ENCODE results near the gene STK24. TPM values are rescaled to one million over a fixed set of nuclear protein-coding genes. Genes with fewer than 3 reads are reported as not detected.

The STK24 gene
- total RNA-seq, 1 experiment from 2014 or later: 82.1 TPM

DNA sequence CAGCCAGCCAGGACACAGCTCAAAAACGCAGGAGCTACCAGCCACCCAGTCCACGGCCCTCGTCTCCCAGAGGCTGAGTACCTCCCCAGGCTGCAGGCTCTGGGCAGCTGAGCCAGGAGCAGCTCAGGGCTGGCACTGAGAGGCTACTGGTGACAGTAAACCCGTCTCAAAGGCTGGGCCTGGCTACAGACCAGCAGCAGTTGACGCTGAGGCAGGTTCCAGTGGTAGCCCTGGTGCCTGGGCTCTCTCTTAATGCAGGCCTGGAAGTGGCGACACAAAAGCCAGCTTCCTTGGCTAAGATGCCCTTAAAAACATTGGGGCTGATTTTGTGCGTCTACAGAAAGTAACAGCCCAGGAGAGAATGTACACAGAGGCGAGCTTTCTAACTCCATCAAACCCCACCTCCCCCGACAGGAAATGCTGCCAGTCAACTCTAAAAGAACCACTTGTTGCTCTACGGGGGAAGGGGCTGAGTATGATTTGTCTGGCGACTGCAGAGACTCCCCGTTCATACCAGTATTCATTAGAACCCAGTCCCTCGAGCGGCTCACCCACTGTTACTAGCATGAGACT, 126.3 kb downstream of the STK24 start:
- H3K9me3 ChIP-seq: no peaks in the 10 kb centered on the region
- H3K36me3 ChIP-seq: peaks cover 49% of the 10 kb centered on the region
- no peak overlapping the region for H3K4me3 ChIP-seq
- H3K27me3 ChIP-seq: no peaks in the 10 kb centered on the region
- no peak for DNase-seq

- H3K9me3 ChIP-seq: no peaks in the 10 kb centered on the region
- DNase-seq: no peak
- H3K4me3 ChIP-seq: no peak overlapping the region
- H3K27me3 ChIP-seq: no peaks in the 10 kb centered on the region
- peaks cover 50% of the 10 kb centered on the region for H3K36me3 ChIP-seq
Observed at GRCh38 chr13:98450026-98450425, 126.9 kb downstream of the STK24 start.

DNA sequence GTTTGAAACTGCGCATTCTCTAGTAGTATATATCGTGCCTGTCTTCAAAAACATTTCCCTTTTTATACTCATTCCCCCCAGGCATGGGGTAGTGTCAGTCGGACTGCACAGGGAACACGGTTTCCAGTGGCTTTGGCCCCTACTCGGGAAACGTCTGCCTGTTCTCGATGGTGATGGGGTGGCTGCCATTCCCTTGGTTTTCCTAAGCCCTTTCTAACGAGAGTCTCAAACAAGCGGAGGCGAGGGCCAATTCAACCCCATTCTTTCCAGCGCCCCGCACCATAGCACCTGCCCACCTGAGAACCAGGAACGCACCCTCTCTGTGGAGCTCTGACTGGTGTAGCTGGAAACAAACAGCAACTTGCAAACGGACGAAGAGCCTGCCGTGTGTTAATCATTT, 127.6 kb downstream of the STK24 start:
- no peaks in the 10 kb centered on the region for H3K27me3 ChIP-seq
- H3K9me3 ChIP-seq: no peaks in the 10 kb centered on the region
- no peak for DNase-seq
- H3K36me3 ChIP-seq: peaks cover 52% of the 10 kb centered on the region
- H3K4me3 ChIP-seq: no peak overlapping the region

GRCh38 chr13:98448642-98448928, 128.3 kb downstream of the STK24 start:
- no peak for DNase-seq
- Histone ChIP-seq H3K9me3 (no peaks in the 10 kb centered on the region), H3K27me3 (no peaks in the 10 kb centered on the region), H3K36me3 (peaks cover 56% of the 10 kb centered on the region), H3K4me3 (no peak overlapping the region)

GRCh38 chr13:98447881-98448641, 128.8 kb downstream of the STK24 start:
- H3K27me3 ChIP-seq: no peaks in the 10 kb centered on the region
- H3K9me3 ChIP-seq: no peaks in the 10 kb centered on the region
- peaks cover 51% of the 10 kb centered on the region for H3K36me3 ChIP-seq
- DNase-seq: no peak
- no peak overlapping the region for H3K4me3 ChIP-seq

DNA sequence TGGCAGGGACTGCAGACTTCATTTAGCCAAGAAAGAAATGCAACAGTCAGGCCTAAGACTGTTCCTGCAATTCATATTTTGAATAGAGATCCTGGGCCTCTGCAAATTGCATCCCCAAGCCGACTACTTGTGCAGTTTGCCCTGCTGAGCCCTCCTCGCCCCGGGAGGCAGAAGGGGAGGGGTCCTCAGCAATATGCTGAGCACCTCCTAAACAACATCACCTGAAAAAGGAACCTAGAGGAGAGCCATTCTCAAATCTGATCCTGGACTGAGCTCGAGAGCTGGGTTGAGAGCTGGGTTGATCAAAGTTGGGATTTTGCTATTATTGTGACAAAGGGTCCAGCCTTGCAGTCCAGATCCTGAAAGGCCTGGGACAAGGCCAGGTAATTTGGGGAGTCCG, 129.8 kb downstream of the STK24 start:
- Histone ChIP-seq H3K36me3 (peaks cover 42% of the 10 kb centered on the region), H3K27me3 (no peaks in the 10 kb centered on the region), H3K9me3 (no peaks in the 10 kb centered on the region), H3K4me3 (no peak overlapping the region)
- no peak for DNase-seq

DNA sequence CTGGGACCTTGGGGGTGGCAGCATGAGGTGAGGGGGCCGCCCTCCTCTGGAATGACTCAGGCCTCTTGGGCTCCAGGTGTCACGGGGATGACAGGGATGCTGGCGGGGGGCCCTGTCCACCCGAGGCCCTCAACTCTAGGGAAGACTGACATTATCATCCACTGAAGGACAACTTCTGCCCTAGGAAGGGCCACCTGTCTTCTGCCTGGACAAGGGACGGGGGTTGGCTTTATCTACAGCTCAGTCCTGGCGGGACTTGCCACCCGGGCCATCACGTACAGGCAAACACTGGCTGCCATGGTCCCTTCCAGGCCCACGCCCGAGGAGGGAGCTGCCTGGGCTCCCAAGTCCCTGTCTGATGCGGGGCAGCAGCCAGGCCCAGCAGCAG, 130.7 kb downstream of the STK24 start:
- H3K9me3 ChIP-seq: no peaks in the 10 kb centered on the region
- no peak overlapping the region for H3K4me3 ChIP-seq
- peaks cover 33% of the 10 kb centered on the region for H3K36me3 ChIP-seq
- no peak for DNase-seq
- H3K27me3 ChIP-seq: no peaks in the 10 kb centered on the region

DNA sequence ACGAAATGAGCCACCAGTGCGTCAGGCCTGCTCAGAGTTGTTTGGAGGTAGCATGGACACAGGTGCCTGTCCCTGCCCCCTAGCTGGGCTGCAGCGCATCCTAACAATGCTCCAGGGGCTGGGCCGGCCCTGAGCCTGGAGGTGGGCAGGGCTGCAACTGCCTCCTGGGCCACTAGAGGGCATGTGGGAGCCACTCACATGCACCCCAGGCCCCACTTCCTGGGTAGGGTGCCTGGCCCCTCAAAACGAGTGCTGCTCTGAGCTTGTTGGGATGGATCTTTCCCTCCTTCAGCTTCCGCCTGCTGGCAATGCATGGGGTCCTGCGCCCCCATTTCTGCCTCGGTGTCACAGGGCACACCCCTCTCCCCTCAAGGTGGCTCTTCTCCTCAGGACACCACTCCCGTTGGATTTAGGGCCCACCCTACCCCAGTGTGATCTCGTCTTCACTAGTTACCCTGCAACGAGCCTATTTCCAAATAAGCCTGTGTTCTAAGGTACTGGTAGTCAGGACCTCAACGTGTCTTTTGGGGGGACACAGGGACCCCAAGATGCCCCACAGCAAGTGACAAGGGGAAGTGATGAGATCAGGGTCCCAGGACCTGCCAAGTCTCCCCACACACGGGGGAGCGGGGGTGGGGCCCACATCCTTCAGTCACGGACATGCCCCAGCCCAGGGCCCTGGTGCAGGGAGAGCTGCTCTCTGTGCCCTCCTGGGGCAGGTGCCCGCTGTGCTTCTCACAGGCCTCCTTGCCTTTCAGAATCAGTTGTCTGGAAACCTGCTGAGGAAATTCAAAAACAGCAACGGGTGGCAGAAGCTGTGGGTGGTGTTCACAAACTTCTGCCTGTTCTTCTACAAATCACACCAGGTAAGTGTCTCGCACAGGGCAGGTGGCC, 131.3 kb downstream of the STK24 start:
- DNase-seq: peak; percentile 61
- Histone ChIP-seq H3K36me3 (peaks cover 31% of the 10 kb centered on the region), H3K9me3 (no peaks in the 10 kb centered on the region), H3K27me3 (no peaks in the 10 kb centered on the region), H3K4me3 (no peak overlapping the region)

DNA sequence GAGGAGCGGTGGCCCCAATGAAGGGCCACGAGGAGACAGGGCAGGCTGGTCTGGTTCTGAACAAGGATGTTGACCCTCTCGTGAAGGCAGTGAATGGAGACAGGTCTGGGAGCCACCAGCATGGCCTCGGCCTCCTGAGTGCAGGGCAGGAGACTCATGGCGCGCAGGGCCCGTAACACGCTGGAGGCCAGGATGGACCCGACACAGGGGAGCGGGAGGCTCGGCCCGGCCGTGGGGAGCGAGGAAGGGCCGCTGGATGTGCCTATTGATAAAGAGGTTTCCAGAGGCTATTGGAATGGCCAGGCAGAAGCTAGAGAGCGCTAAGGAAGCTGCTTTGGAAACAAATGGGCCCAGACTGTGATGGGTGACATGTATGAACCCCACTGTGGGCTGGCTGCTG, 132.5 kb downstream of the STK24 start:
- no peak for DNase-seq
- no peaks in the 10 kb centered on the region for H3K9me3 ChIP-seq
- no peak overlapping the region for H3K4me3 ChIP-seq
- H3K36me3 ChIP-seq: peaks cover 25% of the 10 kb centered on the region
- H3K27me3 ChIP-seq: no peaks in the 10 kb centered on the region

DNA sequence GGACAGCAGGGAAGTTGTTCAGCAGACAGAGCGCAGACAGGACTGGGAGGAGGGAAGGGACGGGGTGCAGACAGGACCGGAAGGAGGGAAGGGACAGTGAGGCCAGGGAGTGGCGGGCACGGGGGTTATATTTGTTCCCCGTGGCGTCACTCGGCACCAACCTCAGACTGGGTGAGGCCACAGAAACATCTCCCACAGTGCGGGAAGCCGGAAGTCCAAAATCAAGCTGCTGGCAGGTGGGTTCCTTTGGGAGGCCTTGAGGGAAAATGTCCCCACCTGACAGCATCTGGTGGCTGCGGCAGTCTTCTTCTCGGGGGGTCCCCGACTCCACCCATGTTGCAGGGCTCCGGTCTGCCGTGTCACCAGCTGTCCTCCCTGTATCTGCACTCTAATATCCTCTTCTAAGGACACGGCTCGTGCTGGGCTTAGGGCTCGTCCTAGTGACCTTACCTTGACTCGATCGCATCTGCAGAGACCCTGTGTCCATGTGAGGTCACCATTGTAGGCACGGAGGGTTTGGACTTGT, 133.0 kb downstream of the STK24 start:
- Histone ChIP-seq H3K36me3 (peaks cover 22% of the 10 kb centered on the region), H3K27me3 (no peaks in the 10 kb centered on the region), H3K4me3 (no peak overlapping the region), H3K9me3 (no peaks in the 10 kb centered on the region)
- DNase-seq: no peak

GRCh38 chr13:98443329-98443728, 133.6 kb downstream of the STK24 start:
- Histone ChIP-seq H3K4me3 (no peak overlapping the region), H3K9me3 (no peaks in the 10 kb centered on the region), H3K27me3 (no peaks in the 10 kb centered on the region), H3K36me3 (peaks cover 19% of the 10 kb centered on the region)
- DNase-seq: peak; percentile 90

DNA sequence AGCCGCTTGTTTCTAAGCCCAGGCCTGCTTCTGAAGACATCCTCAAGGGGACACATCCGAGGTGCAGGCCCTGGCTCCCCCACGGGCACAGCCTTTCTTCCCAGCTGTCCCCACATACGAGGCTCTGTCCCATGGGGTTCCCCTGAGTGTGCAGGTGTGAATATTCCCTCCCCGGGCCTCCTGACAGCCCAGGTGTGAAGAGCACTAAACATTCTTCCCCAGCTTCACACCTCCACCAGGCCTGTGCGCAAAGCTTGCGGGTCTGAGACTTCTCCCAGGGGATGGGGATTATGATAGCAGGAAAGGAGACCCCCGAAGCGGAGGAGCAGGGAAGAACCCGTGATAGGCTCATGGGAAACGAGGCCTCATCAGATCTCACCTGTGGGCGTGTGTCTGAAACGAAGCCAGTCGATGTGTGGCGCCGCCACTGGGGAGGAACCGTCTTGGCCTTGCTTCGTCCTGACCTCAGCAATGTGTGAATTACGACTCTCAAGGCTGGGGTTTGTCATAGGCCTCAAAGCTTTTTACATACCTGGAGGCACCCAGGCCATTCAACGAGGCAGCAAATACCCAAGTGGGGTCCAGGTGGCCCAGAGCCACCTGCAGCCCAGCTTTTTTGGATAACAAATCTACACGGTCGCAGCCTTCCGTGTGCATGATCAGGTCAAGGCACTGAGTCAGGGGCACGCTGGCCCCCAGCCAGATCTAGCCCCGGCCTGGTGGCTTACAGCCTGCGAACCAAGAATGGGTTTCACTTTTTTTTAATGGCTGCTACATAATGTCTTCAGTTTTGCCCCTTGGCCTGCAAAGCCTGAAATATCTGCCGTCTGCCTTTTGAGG, 134.3 kb downstream of the STK24 start:
- DNase-seq: no peak
- peaks cover 18% of the 10 kb centered on the region for H3K36me3 ChIP-seq
- H3K9me3 ChIP-seq: no peaks in the 10 kb centered on the region

DNA sequence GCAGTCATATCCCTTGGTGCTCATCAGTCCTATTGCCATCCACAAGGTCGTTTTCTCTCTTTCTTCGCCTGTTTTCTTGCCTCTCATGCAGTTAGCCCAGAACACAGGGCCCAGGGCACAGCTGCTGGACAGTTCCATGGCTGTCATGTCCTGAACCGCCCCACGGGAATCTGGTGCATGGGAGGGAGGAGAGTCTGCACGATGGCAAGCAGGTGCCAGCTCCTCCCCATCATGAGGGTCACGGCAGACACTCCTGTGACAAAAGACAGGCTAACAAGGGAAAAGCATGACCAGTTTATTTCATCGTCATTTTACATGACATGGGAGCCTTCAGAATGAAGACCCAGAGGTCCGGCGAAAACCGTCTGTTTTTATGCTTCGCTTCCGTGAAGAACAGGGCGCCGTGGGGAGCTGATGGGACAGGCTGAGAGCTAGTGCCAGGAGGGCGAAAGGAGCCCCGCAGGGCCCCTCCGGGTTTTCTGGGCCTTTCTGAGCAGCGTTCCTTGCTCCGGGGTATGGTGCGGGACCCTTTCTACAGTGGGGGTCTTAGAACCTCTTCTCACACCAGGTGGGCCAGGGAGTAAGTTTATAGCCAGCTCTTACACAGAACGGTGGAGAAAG, 135.7 kb downstream of the STK24 start:
- peaks cover 15% of the 10 kb centered on the region for H3K36me3 ChIP-seq
- H3K9me3 ChIP-seq: no peaks in the 10 kb centered on the region
- DNase-seq: no peak
- no peaks in the 10 kb centered on the region for H3K27me3 ChIP-seq
- H3K4me3 ChIP-seq: no peak overlapping the region

More for the DNA sequence above, 134.3 kb downstream of the STK24 start:
- no peak overlapping the region for H3K4me3 ChIP-seq
- no peaks in the 10 kb centered on the region for H3K27me3 ChIP-seq

DNA sequence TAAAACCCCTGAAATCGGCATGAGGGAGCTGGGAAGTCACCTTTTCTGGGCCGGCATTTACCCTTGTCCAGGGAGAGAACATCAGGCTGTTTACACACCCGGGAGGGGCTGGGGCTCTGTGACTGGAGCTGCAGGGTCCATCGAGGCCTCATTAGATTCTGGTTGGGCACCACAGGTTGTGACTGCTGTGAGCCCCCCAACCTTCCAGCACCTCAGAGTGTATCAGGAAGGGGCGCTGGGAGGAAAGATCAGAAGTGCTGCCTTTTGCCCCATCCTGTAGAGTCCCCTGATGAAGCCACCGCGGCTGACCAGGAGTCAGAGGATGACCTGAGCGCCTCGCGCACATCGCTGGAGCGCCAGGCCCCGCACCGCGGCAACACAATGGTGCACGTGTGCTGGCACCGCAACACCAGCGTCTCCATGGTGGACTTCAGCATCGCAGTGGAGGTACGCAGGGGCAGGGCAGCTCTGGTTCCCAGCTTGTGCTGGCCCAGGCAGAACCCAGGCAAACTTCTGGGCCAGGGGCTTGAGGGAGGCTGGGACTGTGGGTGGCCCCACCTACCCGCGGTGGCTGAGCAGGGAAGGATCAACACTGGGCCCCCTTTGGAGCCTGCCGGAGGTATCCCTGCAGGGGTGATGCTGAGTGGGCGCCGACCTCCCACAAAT, 136.4 kb downstream of the STK24 start:
- DNase-seq: no peak
- no peak overlapping the region for H3K4me3 ChIP-seq
- no peaks in the 10 kb centered on the region for H3K27me3 ChIP-seq
- no peaks in the 10 kb centered on the region for H3K9me3 ChIP-seq
- peaks cover 8% of the 10 kb centered on the region for H3K36me3 ChIP-seq

DNA sequence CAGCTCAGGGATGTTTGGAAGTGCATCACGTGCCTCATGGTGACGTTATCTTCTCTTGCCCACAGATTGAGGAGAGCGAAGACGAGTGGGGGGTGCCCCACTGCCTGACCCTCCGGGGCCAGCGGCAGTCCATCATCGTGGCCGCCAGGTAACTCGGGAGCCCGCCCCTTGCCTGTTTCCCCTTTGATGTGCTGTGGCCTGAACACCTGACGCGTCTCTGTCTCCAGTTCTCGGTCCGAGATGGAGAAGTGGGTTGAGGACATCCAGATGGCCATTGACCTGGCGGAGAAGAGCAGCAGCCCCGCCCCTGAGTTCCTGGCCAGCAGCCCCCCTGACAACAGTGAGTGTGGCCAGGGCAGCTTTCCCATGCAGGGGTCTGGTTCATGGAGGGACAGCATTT, 137.0 kb downstream of the STK24 start:
- DNase-seq: no peak
- peaks cover 5% of the 10 kb centered on the region for H3K36me3 ChIP-seq
- no peaks in the 10 kb centered on the region for H3K9me3 ChIP-seq
- H3K27me3 ChIP-seq: no peaks in the 10 kb centered on the region
- no peak overlapping the region for H3K4me3 ChIP-seq

All from MG63 (cell line).